ENCODE data around the gene UFL1.
"Not testable (repeated sequence)": the region's sequence is repeated elsewhere in the genome, so short reads cannot be mapped to it uniquely, and the experiment has no call there.

UFL1 gene

DNA sequence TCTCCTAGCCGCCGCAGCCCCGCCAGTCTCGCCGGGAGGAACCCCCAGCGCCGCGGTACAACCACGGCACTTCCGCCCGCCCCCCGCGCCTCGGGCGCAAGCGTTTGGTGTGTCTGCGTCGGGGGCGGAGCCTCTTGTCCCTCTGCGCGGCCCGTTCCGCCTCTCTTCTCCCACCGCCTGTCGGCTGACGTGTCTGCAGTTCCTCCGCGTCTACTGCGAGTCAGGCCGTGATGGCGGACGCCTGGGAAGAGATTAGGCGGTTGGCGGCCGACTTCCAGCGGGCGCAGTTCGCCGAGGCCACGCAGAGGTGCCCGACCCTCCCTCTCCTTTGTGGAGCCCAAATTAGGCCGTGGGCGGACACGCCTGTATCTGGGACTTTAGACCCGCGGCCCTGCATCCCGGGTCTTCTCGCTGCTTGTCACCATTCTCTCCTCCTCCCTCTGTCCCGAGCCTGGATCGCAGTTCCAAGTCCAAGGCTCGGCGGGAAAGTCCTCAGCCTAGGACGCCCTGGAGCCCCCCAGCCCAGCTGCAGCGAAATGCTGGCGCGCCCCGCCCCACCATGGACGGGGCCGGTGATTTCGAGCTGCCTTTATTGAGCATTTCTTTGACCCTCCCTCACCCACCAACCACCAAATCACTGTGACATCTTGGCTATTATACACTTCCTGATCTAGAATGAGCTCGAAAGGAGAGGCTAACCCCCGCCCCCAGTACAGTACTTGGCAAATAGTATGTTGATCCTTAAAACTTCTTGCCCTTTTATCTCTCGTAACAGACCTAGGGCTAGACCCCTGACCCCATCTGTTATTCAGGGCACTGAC lies at the start of gene UFL1:
Gene UFL1 (plus strand): TSS at position 163 of the 821 bp plus-strand sequence. CDS start 68 bp downstream, at position 231.
- in situ Hi-C loops (cut with MboI; ENCODE audit: low sequenced_read_pairs), result no loop called here
- peaks cover 8% of the 10 kb centered on the region for H3K36me3 ChIP-seq (replicated peaks)
- DNase-seq (ENCODE audit: low spot score in 2 of 2), result peak; percentile 94 to 96
- H3K27me3 ChIP-seq (ENCODE audit: low read depth), result no peaks in the 10 kb centered on the region
- H3K9me3 ChIP-seq, result no peaks in the 10 kb centered on the region
- H3K4me1 ChIP-seq, result peaks cover 42% of the 10 kb centered on the region
- peak within 1 kb of the TSS; percentile 75 for H3K4me3 ChIP-seq

DNA sequence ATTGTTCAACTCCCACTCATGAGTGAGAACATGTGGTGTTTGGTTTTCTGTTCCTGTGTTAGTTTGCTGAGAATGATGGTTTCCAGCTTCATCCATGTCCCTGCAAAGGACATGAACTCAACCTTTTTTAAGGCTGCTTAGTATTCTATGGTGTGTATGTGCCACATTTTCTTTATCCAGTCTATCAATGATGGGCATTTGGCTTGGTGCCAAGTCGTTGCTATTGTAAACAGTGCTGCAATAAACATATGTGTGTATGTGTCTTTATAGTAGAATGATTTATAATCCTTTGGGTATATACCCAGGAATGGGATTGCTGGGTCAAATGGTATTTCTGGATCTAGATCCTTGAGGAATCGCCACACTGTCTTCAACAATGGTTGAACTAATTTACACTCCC lies 49.3 kb upstream of the UFL1 start:
- H3K27me3 ChIP-seq (ENCODE audit: low read depth); DNase-seq (ENCODE audit: low spot score in 2 of 2); H3K4me1 ChIP-seq; H3K36me3 ChIP-seq (replicated peaks); H3K4me3 ChIP-seq; H3K9me3 ChIP-seq; in situ Hi-C loops (cut with MboI; ENCODE audit: low sequenced_read_pairs): not testable (repeated sequence)

DNA sequence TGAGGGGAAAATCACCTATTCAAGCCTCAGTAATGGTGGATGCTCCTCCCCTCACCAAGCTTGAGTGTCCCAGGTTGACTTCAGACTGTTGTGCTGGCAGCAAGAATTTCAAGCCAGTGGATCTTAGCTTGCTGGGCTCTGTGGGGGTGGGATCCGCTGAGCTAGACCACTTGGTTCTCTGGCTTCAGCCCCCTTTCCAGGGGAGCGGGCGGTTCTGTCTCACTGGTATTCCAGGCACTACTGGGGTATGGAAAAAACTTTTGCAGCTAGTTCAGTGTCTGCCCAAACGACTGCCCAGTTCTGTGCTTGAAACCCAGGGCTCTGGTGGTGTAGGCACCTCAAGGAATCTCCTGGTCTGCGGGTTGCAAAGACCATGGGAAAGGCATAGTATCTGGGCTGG lies 42.9 kb upstream of the UFL1 start:
- Histone ChIP-seq H3K9me3 (no peaks in the 10 kb centered on the region), H3K36me3 (replicated peaks) (no peaks in the 10 kb centered on the region), H3K27me3 (ENCODE audit: low read depth) (no peaks in the 10 kb centered on the region), H3K4me1 (no peaks in the 10 kb centered on the region), H3K4me3 (no peak overlapping the region)
- DNase-seq (ENCODE audit: low spot score in 2 of 2), result no peak
- in situ Hi-C loops (cut with MboI; ENCODE audit: low sequenced_read_pairs), result no loop called here

DNA sequence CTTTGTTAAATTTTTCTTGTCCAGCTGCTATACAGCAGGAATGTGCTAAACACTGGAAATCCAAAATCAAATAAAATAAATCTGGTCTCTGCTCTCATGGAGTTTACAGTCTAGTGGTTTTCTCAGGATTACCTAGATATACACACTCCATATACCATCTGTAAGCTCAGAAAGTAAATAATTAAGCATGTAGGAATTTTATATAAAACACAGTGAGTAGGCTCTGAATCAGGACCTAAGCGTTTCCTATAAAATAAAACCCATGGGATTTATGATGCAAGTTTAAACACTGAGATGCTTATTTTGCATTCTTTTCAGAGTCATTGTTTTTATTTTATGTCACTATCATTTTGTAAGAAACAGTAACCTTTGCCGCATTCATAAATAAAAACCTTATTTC lies 29.7 kb upstream of the UFL1 start:
- in situ Hi-C loops (cut with MboI; ENCODE audit: low sequenced_read_pairs), result no loop called here
- Histone ChIP-seq H3K4me1 (peaks cover 9% of the 10 kb centered on the region; the same call in 1 of the 2 replicates), H3K4me3 (no peak overlapping the region), H3K27me3 (ENCODE audit: low read depth) (no peaks in the 10 kb centered on the region), H3K9me3 (no peaks in the 10 kb centered on the region), H3K36me3 (replicated peaks) (no peaks in the 10 kb centered on the region)
- DNase-seq (ENCODE audit: low spot score in 2 of 2), result no peak

DNA sequence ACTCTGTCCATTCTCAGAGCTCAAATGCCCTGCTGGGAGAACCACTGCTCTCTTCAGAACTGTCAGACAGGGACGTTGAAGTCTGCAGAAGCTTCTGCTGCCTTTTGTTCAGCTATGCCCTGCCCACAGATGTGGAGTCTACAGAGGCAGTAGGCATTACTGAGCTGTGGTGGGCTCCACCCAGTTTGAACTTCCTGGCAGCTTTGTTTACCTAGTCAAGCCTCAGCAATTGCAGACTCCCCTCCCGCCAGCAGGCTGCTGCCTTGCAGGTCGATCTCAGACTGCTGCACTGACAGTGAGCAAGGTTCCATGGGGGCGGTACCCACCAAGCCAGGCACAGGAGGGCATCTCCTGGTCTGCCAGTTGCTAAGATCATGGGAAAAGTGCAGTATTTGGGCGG lies 21.8 kb upstream of the UFL1 start:
- Histone ChIP-seq H3K4me1 (no peaks in the 10 kb centered on the region), H3K4me3 (no peak overlapping the region), H3K36me3 (replicated peaks) (no peaks in the 10 kb centered on the region; the same call in 1 of the 2 replicates), H3K9me3 (no peaks in the 10 kb centered on the region; the same call in 1 of the 2 replicates), H3K27me3 (ENCODE audit: low read depth) (no peaks in the 10 kb centered on the region)
- in situ Hi-C loops (cut with MboI; ENCODE audit: low sequenced_read_pairs), result no loop called here
- DNase-seq (ENCODE audit: low spot score in 2 of 2), result no peak

DNA sequence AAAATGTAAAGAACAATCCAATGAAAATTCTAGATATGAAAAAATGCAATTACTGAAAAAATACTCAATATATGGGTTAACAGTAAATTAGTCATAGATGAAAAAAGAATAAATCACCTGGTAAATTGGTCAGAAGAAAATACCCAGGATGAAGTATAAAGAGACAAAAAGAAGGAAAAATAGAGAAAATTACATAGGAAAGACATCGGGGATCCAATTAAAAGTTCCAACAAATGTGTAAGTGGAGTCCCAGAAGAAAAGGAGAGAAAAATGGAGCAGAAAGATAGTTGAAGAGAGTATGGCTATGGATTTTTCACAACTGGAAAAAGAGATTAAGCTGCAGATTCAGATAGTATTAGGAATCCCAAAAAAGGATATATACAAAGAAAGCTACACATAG lies 18.7 kb upstream of the UFL1 start:
- H3K4me1 ChIP-seq, result no peaks in the 10 kb centered on the region
- H3K27me3 ChIP-seq (ENCODE audit: low read depth), result no peaks in the 10 kb centered on the region
- DNase-seq (ENCODE audit: low spot score in 2 of 2), result no peak
- in situ Hi-C loops (cut with MboI; ENCODE audit: low sequenced_read_pairs), result no loop called here
- no peaks in the 10 kb centered on the region; the same call in 1 of the 2 replicates for H3K9me3 ChIP-seq
- H3K36me3 ChIP-seq (replicated peaks), result no peaks in the 10 kb centered on the region; the same call in 1 of the 2 replicates
- no peak overlapping the region for H3K4me3 ChIP-seq

DNA sequence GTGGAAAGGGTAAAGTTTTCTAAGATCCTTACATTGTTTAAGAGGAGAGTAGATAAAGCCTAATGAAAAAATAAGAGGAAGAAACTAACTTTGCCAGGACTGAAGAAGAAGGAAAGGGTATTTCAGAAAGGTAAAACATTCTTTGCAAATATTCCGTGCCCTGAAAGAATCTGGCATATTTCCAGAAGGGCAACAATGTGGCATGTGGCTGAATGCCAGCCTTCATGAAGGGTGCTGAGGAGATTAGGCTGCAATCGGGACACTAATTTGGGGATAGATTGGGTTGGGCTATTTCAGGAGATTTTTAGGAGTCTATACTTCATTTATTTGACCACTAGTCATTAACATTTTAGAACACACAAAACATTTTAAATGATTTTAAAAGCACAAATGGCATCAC lies 16.2 kb upstream of the UFL1 start:
- no peak for DNase-seq (ENCODE audit: low spot score in 2 of 2)
- in situ Hi-C loops (cut with MboI; ENCODE audit: low sequenced_read_pairs), result no loop called here
- Histone ChIP-seq H3K4me3 (no peak overlapping the region), H3K36me3 (replicated peaks) (no peaks in the 10 kb centered on the region; the same call in 1 of the 2 replicates), H3K4me1 (no peaks in the 10 kb centered on the region; the same call in 1 of the 2 replicates), H3K27me3 (ENCODE audit: low read depth) (no peaks in the 10 kb centered on the region), H3K9me3 (no peaks in the 10 kb centered on the region; the same call in 1 of the 2 replicates)

DNA sequence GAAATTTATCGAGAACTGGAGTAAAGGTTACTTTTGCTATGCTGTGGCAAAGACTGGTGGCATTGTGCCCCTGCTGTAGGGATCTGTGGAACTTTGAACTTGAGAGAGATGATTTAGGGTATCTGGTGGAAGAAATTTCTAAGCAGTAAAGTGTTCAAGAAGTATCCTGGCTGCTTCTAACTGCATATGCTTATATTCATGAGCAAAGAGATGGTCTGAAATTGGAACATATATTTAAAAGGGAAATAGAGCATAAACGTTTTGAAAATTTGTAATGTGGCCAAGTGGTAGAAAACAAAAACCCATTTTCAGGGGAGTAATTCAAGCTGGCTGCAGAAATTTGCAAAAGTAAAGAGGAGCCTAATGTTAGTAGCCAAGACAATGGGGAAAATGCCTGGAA lies 12.3 kb upstream of the UFL1 start:
- Histone ChIP-seq H3K36me3 (replicated peaks) (no peaks in the 10 kb centered on the region), H3K9me3 (no peaks in the 10 kb centered on the region; the same call in 1 of the 2 replicates), H3K4me3 (no peak overlapping the region), H3K27me3 (ENCODE audit: low read depth) (no peaks in the 10 kb centered on the region), H3K4me1 (no peaks in the 10 kb centered on the region; the same call in 1 of the 2 replicates)
- in situ Hi-C loops (cut with MboI; ENCODE audit: low sequenced_read_pairs), result no loop called here
- no peak for DNase-seq (ENCODE audit: low spot score in 2 of 2)

DNA sequence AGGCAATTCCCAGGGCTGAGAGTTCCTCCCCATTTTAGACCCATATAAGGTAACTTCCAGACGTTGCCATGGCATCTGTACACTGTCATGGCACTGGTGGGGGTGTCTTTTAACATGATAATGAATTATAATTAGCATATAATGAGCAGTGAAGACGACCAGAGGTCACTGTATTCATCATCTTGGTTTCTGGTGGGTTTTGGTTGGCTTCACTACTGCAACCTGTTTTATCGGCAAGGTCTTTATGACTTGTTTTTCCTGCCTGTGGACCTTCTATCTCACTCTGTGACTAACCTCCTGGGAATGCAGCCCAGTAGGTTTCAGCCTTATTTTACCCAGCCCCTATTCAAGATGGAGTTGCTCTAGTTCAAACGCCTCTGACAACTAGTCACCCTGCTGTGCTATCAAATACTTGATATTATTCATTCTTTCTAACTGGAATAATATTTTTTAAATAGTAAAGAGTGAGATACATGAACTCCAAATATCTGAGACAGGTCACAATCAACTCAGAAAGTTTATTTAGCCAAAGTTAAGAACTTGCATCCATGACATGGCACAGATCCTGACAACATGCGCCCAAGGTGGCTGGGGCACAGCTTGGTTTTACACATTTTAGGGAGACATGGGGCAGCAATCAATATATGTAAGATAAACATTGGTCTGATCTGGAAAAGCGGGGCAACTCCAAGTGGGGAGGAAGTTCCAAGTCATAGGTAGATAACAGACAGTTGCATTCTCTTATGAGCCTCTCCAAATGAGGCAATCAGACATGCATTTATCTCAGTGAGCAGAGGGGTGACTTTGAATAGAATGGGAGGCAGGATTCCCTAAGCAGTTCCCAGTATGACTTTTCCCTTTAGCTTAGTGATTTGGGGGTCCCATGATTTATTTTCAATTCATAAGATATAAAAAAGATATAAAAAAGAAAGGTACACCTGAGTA lies 1.2 kb upstream of the UFL1 start:
- 0 out of 2 replicates have a peak, but pooled peaks cover 2% of the 10 kb centered on the region for H3K36me3 ChIP-seq (replicated peaks)
- peak; percentile 40 to 48 for DNase-seq (ENCODE audit: low spot score in 2 of 2)
- no peaks in the 10 kb centered on the region for H3K9me3 ChIP-seq
- in situ Hi-C loops (cut with MboI; ENCODE audit: low sequenced_read_pairs), result no loop called here
- H3K4me1 ChIP-seq, result peaks cover 43% of the 10 kb centered on the region
- H3K27me3 ChIP-seq (ENCODE audit: low read depth), result no peaks in the 10 kb centered on the region
- H3K4me3 ChIP-seq, result peak overlapping the region; percentile 75

DNA sequence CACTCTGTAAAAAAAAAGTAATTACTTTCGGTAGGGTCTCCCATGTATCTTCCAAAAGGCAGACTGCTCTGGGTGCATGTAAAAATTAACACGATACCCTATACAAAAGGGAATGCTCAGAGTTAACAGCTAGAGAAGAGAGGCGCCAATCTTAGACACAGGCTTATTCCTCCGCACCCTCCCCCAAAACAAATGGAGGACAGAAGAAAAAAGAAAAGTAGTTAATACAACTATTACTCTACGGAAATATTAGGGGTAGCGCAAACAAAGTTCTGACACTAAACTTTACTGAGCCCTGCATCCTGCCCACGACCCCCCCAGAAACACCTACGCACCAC lies 331 bp upstream of the UFL1 start:
- Histone ChIP-seq H3K4me3 (peak overlapping the region; percentile 75), H3K36me3 (replicated peaks) (peaks cover 5% of the 10 kb centered on the region), H3K27me3 (ENCODE audit: low read depth) (no peaks in the 10 kb centered on the region), H3K9me3 (no peaks in the 10 kb centered on the region), H3K4me1 (peaks cover 43% of the 10 kb centered on the region)
- no peak for DNase-seq (ENCODE audit: low spot score in 2 of 2)
- in situ Hi-C loops (cut with MboI; ENCODE audit: low sequenced_read_pairs), result no loop called here

DNA sequence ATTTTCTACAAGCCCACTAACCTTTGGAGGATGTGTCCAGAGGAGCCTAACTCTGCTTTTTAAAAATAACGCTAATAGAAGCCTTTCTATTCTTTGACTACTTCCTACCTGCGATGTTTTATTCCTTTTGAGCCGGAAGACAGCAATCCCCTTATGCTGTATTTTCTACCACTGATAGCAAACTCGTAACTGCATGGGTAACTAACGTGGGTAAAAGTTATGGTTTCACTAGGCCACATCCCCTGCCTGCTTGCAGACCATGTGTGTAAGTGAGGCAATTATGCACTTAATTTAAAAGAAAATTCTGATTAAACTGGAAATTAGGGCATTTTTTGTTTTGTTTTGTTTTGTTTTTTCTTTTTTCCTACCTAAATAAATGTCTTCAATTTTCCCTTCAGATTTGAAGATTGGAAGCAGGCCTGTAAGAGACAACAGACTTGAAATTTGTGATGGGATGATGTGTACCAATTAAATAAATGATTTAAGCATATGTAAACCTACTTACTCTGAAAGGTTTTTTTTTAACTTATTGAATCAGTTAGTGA lies 931 bp downstream of the UFL1 start:
- H3K4me3 ChIP-seq, result peak overlapping the region; percentile 75
- no peaks in the 10 kb centered on the region for H3K9me3 ChIP-seq
- peaks cover 36% of the 10 kb centered on the region for H3K4me1 ChIP-seq
- in situ Hi-C loops (cut with MboI; ENCODE audit: low sequenced_read_pairs), result no loop called here
- peak in 1 of 2 experiments; percentile 50 for DNase-seq (ENCODE audit: low spot score in 2 of 2)
- peaks cover 8% of the 10 kb centered on the region for H3K36me3 ChIP-seq (replicated peaks)
- no peaks in the 10 kb centered on the region for H3K27me3 ChIP-seq (ENCODE audit: low read depth)

DNA sequence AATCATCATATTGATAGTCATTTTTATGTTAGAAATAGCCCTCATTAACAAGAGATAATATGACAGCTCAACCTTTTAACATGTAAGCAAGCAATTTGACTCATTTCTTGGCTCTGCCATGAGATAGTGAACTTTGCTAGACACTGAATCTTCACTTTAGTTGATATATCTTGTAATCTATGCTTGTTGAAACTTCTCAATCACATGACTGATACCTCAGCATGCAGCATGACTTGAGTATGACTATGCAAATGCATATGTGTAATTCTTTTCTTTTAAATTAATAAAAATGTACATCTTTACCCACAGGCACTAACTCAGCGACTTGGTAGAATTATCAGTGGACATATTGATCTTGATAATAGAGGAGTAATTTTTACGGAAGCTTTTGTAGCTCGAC lies 6.6 kb downstream of the UFL1 start:
- H3K27me3 ChIP-seq (ENCODE audit: low read depth), result no peaks in the 10 kb centered on the region
- H3K9me3 ChIP-seq, result no peaks in the 10 kb centered on the region
- H3K4me1 ChIP-seq, result peaks cover 5% of the 10 kb centered on the region
- no peak overlapping the region for H3K4me3 ChIP-seq
- in situ Hi-C loops (cut with MboI; ENCODE audit: low sequenced_read_pairs), result no loop called here
- H3K36me3 ChIP-seq (replicated peaks), result peaks cover 54% of the 10 kb centered on the region
- no peak for DNase-seq (ENCODE audit: low spot score in 2 of 2)

DNA sequence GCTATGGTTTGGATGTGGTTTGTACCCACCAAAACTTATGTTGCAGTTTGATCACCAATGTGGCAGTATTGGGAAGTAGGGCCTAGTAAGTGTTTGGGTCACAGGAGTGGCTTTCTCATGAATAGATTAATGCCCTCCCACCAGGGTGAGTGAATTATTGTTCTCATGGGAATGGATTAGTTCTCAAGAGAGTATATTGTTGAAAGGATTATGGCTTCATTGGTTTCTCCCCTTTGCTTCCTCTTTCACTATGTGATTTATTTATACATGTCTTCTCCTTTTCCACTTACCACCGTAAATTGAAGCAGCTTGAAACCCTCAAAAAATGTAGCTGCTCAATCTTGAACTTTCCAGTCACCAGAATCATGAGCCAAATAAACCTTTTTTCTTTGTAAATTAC lies 10.8 kb downstream of the UFL1 start:
- no peak overlapping the region for H3K4me3 ChIP-seq
- H3K4me1 ChIP-seq, result no peaks in the 10 kb centered on the region
- H3K27me3 ChIP-seq (ENCODE audit: low read depth), result no peaks in the 10 kb centered on the region
- DNase-seq (ENCODE audit: low spot score in 2 of 2), result peak in 1 of 2 experiments; percentile 58
- H3K36me3 ChIP-seq (replicated peaks), result peaks cover 49% of the 10 kb centered on the region
- H3K9me3 ChIP-seq, result no peaks in the 10 kb centered on the region
- in situ Hi-C loops (cut with MboI; ENCODE audit: low sequenced_read_pairs), result no loop called here
